GM23338 (cell line): ENCODE measurements around the gene MRPS18B. TPM values are rescaled to one million over a fixed set of nuclear protein-coding genes. Genes with fewer than 3 reads are reported as not detected.

Source experiments
- microRNA counts: library from miRNA; unstranded; fragments of <30 nt; microRNA quantifications from one replicate; lab custom pipeline; 2017
- microRNA-seq: library from miRNA; unstranded; fragments of <30 nt; microRNA quantifications from one replicate; pipeline ENCODE4, GENCODE V29; 2017
- polyA plus RNA-seq: library from polyadenylated mRNA; unstranded; fragments of >200 nt; fragmentation: Nextera tagmentation; extraction: Ambion mirVana; gene quantifications from 2 replicates; pipeline ENCODE4 v1.2.1, GENCODE V29; 2016
- small RNA-seq: library from RNA; depleted of rRNA; stranded (forward); fragments of <200 nt; gene quantifications from one replicate; pipeline ENCODE3, GENCODE V24; 2014; ENCODE audit warnings: low replicate concordance
- total RNA-seq: library from RNA; depleted of rRNA; stranded (reverse); fragments of >200 nt; shearing (Covaris generic); gene quantifications from 2 replicates; pipeline ENCODE4 v1.2.3, GENCODE V29; 2014; rRNA removed

Gene MRPS18B
- total and polyA plus RNA-seq, 2 experiments from 2014 or later: 49.2 to 73.6 TPM

MicroRNAs within 50 kb of the gene (microRNA counts, 767-probe panel; counts per million panel counts)
- microRNA hsa-miR-877-5p (lab: Ali Mortazavi, UCI): not detected

Small RNA genes within 50 kb of the gene (microRNA-seq; reads per million reads assigned to microRNA genes)
- gene MIR877: 112 reads per million, percentile 66 among the genes with 10 or more reads in this experiment

Small RNA genes within 50 kb of the gene (small RNA-seq; reads per million reads assigned to genes)
- gene MIR877: 2.3 reads per million, percentile 84 among the genes with 10 or more reads in this experiment

Other genes with a start within 250 kb of the MRPS18B start
- gene HLA-E, start 128.3 kb upstream of the MRPS18B start, total RNA-seq: 36.0 and 44.2 TPM in 2 replicates
- gene HLA-E, start 128.3 kb upstream of the MRPS18B start, polyA plus RNA-seq: 15.6 and 15.9 TPM in 2 replicates
- gene GNL1, start 61.4 kb upstream of the MRPS18B start, total RNA-seq: 29.6 and 42.5 TPM in 2 replicates
- gene GNL1, start 61.4 kb upstream of the MRPS18B start, polyA plus RNA-seq: 30.8 and 31.4 TPM in 2 replicates
- gene PRR3, start 60.5 kb upstream of the MRPS18B start, total RNA-seq: 7.5 and 15.2 TPM in 2 replicates
- gene PRR3, start 60.5 kb upstream of the MRPS18B start, polyA plus RNA-seq: 8.2 and 10.9 TPM in 2 replicates
- 85.8 and 92.6 TPM in 2 replicates for gene ABCF1, start 46.4 kb upstream of the MRPS18B start, total RNA-seq
- gene ABCF1, start 46.4 kb upstream of the MRPS18B start, polyA plus RNA-seq: 244 and 279 TPM in 2 replicates
- gene PPP1R10, start 597 bp upstream of the MRPS18B start, total RNA-seq: 41.0 and 41.3 TPM in 2 replicates
- 41.9 and 42.9 TPM in 2 replicates for gene PPP1R10, start 597 bp upstream of the MRPS18B start, polyA plus RNA-seq
- 8.9 and 12.8 TPM in 2 replicates for gene ATAT1, start 9.0 kb downstream of the MRPS18B start, total RNA-seq
- 20.6 and 23.0 TPM in 2 replicates for gene ATAT1, start 9.0 kb downstream of the MRPS18B start, polyA plus RNA-seq
- gene C6orf136, start 29.3 kb downstream of the MRPS18B start, total RNA-seq: 4.7 and 12.5 TPM in 2 replicates
- gene C6orf136, start 29.3 kb downstream of the MRPS18B start, polyA plus RNA-seq: 24.5 and 27.5 TPM in 2 replicates
- gene DHX16, start 55.2 kb downstream of the MRPS18B start, total RNA-seq: 30.8 and 31.3 TPM in 2 replicates
- gene DHX16, start 55.2 kb downstream of the MRPS18B start, polyA plus RNA-seq: 16.0 and 16.2 TPM in 2 replicates
- gene PPP1R18, start 68.8 kb downstream of the MRPS18B start, total RNA-seq: 18.2 and 19.2 TPM in 2 replicates
- gene PPP1R18, start 68.8 kb downstream of the MRPS18B start, polyA plus RNA-seq: 17.1 and 21.2 TPM in 2 replicates
- gene NRM, start 73.1 kb downstream of the MRPS18B start, total RNA-seq: 11.3 and 13.8 TPM in 2 replicates
- 29.7 and 33.8 TPM in 2 replicates for gene NRM, start 73.1 kb downstream of the MRPS18B start, polyA plus RNA-seq
- gene MDC1, start 99.4 kb downstream of the MRPS18B start, total RNA-seq: 28.9 and 32.7 TPM in 2 replicates
- 17.2 and 19.7 TPM in 2 replicates for gene MDC1, start 99.4 kb downstream of the MRPS18B start, polyA plus RNA-seq
- gene TUBB, start 102.5 kb downstream of the MRPS18B start, total RNA-seq: 1,591 and 1,704 TPM in 2 replicates
- gene TUBB, start 102.5 kb downstream of the MRPS18B start, polyA plus RNA-seq: 1,041 and 1,059 TPM in 2 replicates
- gene FLOT1, start 124.8 kb downstream of the MRPS18B start, total RNA-seq: 70.4 and 94.5 TPM in 2 replicates
- gene FLOT1, start 124.8 kb downstream of the MRPS18B start, polyA plus RNA-seq: 72.2 and 75.1 TPM in 2 replicates
- 14.1 and 19.9 TPM in 2 replicates for gene IER3, start 126.7 kb downstream of the MRPS18B start, total RNA-seq
- gene IER3, start 126.7 kb downstream of the MRPS18B start, polyA plus RNA-seq: 21.2 and 23.3 TPM in 2 replicates